SK-N-MC (cell line): ENCODE data around the gene BCL10.

Source experiments
- EZH2 ChIP-seq: fragments of 200-600 bp; sonication (generic); IDR thresholded peaks from one replicate; pipeline ENCODE4 v1.6.1; 2017; ENCODE audit warnings: antibody characterized with exemption
- FOXP2 ChIP-seq: optimal IDR thresholded peaks from 2 replicates; pipeline ENCODE3; 2011; ENCODE audit warnings: mild to moderate bottlenecking, moderate library complexity; ENCODE audit not compliant: insufficient read depth; ENCODE audit errors: extremely low read length, control extremely low read depth
- POLR2AphosphoS5 ChIP-seq: IDR thresholded peaks from 2 replicates; pipeline ENCODE4 v1.6.1; 2012; ENCODE audit warnings: mild to moderate bottlenecking, low read depth, low read length, borderline replicate concordance

- TF ChIP-seq POLR2AphosphoS5: no peak
- no peak for TF ChIP-seq EZH2
- TF ChIP-seq FOXP2: no peak
Observed at GRCh38 chr1:85245891-85246290, 30.5 kb downstream of the BCL10 start.
